ENCODE results near the gene LRSAM1. TPM values are rescaled to one million over a fixed set of nuclear protein-coding genes. Genes with fewer than 3 reads are reported as not detected.
A peak's percentile ranks its signal among the peaks of the same experiment; 100 is the strongest.

Gene LRSAM1
- total and polyA plus RNA-seq, 9 of the 15 experiments (the other 6 are each of a cell fraction or from before 2014, with no cell fraction given): 0.07 to 16.2 (median 4.7) TPM

GRCh38 chr9:127509261-127509954 lies 58.1 kb downstream of the LRSAM1 start (continued):
- TF ChIP-seq PYGO2 (tag; IDR thresholded peaks at IDR 0.05): no peak
- TF ChIP-seq SNRNP70 (optimal IDR thresholded peaks at IDR 0.05; ENCODE audit: low read depth, low read length): no peak
- no peak for TF ChIP-seq KLF1 (tag; IDR thresholded peaks at IDR 0.05)
- no peak for TF ChIP-seq ZNF699 (CRISPR knock-in tag; IDR thresholded peaks at IDR 0.05; ENCODE audit: insufficient replicate concordance)
- TF ChIP-seq HEY1 (CRISPR knock-in tag; IDR thresholded peaks at IDR 0.05; ENCODE audit: borderline replicate concordance): no peak
- no peak for TF ChIP-seq TSC22D4 (tag; IDR thresholded peaks at IDR 0.05)
- TF ChIP-seq PATZ1 (CRISPR knock-in tag; IDR thresholded peaks at IDR 0.05; ENCODE audit: borderline replicate concordance): no peak
- no peak for TF ChIP-seq ZC3H8 (IDR thresholded peaks at IDR 0.05)
- TF ChIP-seq, protein P1, sequence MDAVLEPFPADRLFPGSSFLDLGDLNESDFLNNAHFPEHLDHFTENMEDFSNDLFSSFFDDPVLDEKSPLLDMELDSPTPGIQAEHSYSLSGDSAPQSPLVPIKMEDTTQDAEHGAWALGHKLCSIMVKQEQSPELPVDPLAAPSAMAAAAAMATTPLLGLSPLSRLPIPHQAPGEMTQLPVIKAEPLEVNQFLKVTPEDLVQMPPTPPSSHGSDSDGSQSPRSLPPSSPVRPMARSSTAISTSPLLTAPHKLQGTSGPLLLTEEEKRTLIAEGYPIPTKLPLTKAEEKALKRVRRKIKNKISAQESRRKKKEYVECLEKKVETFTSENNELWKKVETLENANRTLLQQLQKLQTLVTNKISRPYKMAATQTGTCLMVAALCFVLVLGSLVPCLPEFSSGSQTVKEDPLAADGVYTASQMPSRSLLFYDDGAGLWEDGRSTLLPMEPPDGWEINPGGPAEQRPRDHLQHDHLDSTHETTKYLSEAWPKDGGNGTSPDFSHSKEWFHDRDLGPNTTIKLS (IDR thresholded peaks at IDR 0.05; ENCODE audit: borderline replicate concordance, low read depth): no peak
- TF ChIP-seq ZNF124 (CRISPR knock-in tag; IDR thresholded peaks at IDR 0.05): no peak
- no peak for TF ChIP-seq XRCC4 (IDR thresholded peaks at IDR 0.05; ENCODE audit: extremely low read depth, insufficient read depth, insufficient read length)
- TF ChIP-seq MAFG (tag; conservative IDR thresholded peaks at IDR 0.05): no peak; the same call in 1 of the 2 replicates
- TF ChIP-seq, protein P2, sequence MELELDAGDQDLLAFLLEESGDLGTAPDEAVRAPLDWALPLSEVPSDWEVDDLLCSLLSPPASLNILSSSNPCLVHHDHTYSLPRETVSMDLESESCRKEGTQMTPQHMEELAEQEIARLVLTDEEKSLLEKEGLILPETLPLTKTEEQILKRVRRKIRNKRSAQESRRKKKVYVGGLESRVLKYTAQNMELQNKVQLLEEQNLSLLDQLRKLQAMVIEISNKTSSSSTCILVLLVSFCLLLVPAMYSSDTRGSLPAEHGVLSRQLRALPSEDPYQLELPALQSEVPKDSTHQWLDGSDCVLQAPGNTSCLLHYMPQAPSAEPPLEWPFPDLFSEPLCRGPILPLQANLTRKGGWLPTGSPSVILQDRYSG (tag; conservative IDR thresholded peaks at IDR 0.05; ENCODE audit: low read depth): 0 out of 2 replicates have a peak, but pooled peaks have one; percentile 61
- TF ChIP-seq MIER1 (IDR thresholded peaks at IDR 0.05; ENCODE audit: low read depth): no peak
- TF ChIP-seq THRAP3 (IDR thresholded peaks at IDR 0.05; ENCODE audit: borderline replicate concordance): no peak
- TF ChIP-seq KDM2B (CRISPR knock-in tag; IDR thresholded peaks at IDR 0.05): no peak
- TF ChIP-seq FOXA3 (CRISPR knock-in tag; conservative IDR thresholded peaks at IDR 0.05 in 1 of 2, IDR thresholded peaks at IDR 0.05 in 1 of 2): no peak
- no peak for TF ChIP-seq ZNF165 (CRISPR knock-in tag; IDR thresholded peaks at IDR 0.05; ENCODE audit: borderline replicate concordance)
- TF ChIP-seq E2F3 (CRISPR knock-in tag; IDR thresholded peaks at IDR 0.05): no peak
- TF ChIP-seq NFE2 (IDR thresholded peaks at IDR 0.05; ENCODE audit: low read depth): no peak; the same call in none of the 2 replicates
- TF ChIP-seq NR1H2 (CRISPR knock-in tag; IDR thresholded peaks at IDR 0.05): 0 out of 2 replicates have a peak, but pooled peaks have one; percentile 50
- no peak for TF ChIP-seq RHOXF2B (CRISPR knock-in tag; conservative IDR thresholded peaks at IDR 0.05)
- TF ChIP-seq ZNF717 (CRISPR knock-in tag; IDR thresholded peaks at IDR 0.05): no peak
- no peak for TF ChIP-seq ZNF655 (CRISPR knock-in tag; IDR thresholded peaks at IDR 0.05)
- no peak for TF ChIP-seq HMG20A (CRISPR knock-in tag; conservative IDR thresholded peaks at IDR 0.05)

Data from K562 (cell line).